SK-N-SH (cell line): ENCODE results near the gene ZMYM1. TPM values are rescaled to one million over a fixed set of nuclear protein-coding genes. Genes with fewer than 3 reads are reported as not detected.
A peak's percentile ranks its signal among the peaks of the same experiment; 100 is the strongest.

Source experiments
- CTCF ChIA-PET: fragments of 300-600, 350-600 bp; formaldehyde crosslinking; extraction: SDS; loops from one replicate; lab custom pipeline; 2021; lab: Yijun Ruan, JAX
- POLR2A ChIA-PET: fragments of 350-600 bp; sonication (Branson Sonifier 250); formaldehyde crosslinking; extraction: SDS; loops from one replicate; lab custom pipeline; 2020; ENCODE audit warnings: antibody characterized with exemption, inconsistent platforms; lab: Yijun Ruan, JAX
- DNase-seq: peaks from one replicate; pipeline ENCODE4 v3.0.0; 2012
- H2AFZ ChIP-seq: fragments of 200-600 bp; sonication (generic); 2 replicates; pipeline ENCODE4 v1.8.1; 2016; ENCODE audit warnings: antibody characterized with exemption, mild to moderate bottlenecking, low read depth
- H3F3A ChIP-seq: fragments of 200-600 bp; sonication (generic); replicated peaks from 2 replicates; pipeline ENCODE3; 2016; ENCODE audit warnings: antibody characterized with exemption, mild to moderate bottlenecking; ENCODE audit not compliant: insufficient read depth
- H3K27ac ChIP-seq, 2 experiments: fragments of 200-500 bp in 1 of 2; fragments of 200-600 bp in 1 of 2; sonication (Bioruptor generic) in 1 of 2; sonication (generic), shearing (Covaris generic) in 1 of 2; 2 replicates each; pipeline versions ENCODE4 v1.5.1 to v1.6.1; 2014 to 2016; ENCODE audit warnings: low read depth in 2 of 2, inconsistent platforms in 1 of 2, low read length in 1 of 2, mild to moderate bottlenecking in 1 of 2, mixed read lengths in 1 of 2
- H3K27me3 ChIP-seq: fragments of 200-600 bp; sonication (generic), shearing (Covaris generic); 2 replicates; pipeline ENCODE4 v1.6.1; 2016; ENCODE audit warnings: mixed run types; ENCODE audit not compliant: insufficient read depth
- H3K36me3 ChIP-seq, 2 experiments: fragments of 200-500 bp in 1 of 2; fragments of 200-600 bp in 1 of 2; sonication (Bioruptor generic) in 1 of 2; sonication (generic) in 1 of 2; replicated peaks in 1 of 2; 2 replicates each; pipeline versions ENCODE3 to v1.5.1; 2014 to 2016; ENCODE audit warnings: low read length in 1 of 2, mild to moderate bottlenecking in 1 of 2; ENCODE audit not compliant: insufficient read depth in 2 of 2, control insufficient read depth in 1 of 2
- H3K4me1 ChIP-seq, 2 experiments: fragments of 200-500 bp in 1 of 2; fragments of 200-600 bp in 1 of 2; sonication (Bioruptor generic) in 1 of 2; sonication (generic), shearing (Covaris generic) in 1 of 2; 2 replicates each; pipeline versions ENCODE4 v1.5.1 to v1.6.1; 2014 to 2016; ENCODE audit warnings: low read depth in 1 of 2, low read length in 1 of 2, mixed run types in 1 of 2; ENCODE audit not compliant: insufficient read depth in 2 of 2, control insufficient read depth in 1 of 2
- H3K4me2 ChIP-seq: fragments of 200-600 bp; sonication (generic), shearing (Covaris generic); 2 replicates; pipeline ENCODE4 v1.6.1; 2017; ENCODE audit warnings: mixed run types
- H3K4me3 ChIP-seq, 2 experiments: fragments of 200-500 bp in 1 of 2; fragments of 200-600 bp in 1 of 2; sonication (Bioruptor generic) in 1 of 2; sonication (generic), shearing (Covaris generic) in 1 of 2; 2 replicates each; pipeline versions ENCODE4 v1.5.1 to v1.8.1; 2014 to 2016; ENCODE audit warnings: low read depth in 2 of 2, inconsistent platforms in 1 of 2, low read length in 1 of 2, mild to moderate bottlenecking in 1 of 2, mixed read lengths in 1 of 2, moderate library complexity in 1 of 2
- H3K79me2 ChIP-seq: fragments of 200-600 bp; sonication (generic); 2 replicates; pipeline ENCODE4 v1.8.1; 2017; ENCODE audit warnings: mild to moderate bottlenecking; ENCODE audit not compliant: insufficient read depth
- H3K9ac ChIP-seq: fragments of 200-600 bp; sonication (generic); 2 replicates; pipeline ENCODE4 v1.6.1; 2017; ENCODE audit warnings: mixed run types
- H3K9me2 ChIP-seq: fragments of 200-600 bp; sonication (generic); 2 replicates; pipeline ENCODE4 v1.6.1; 2017; ENCODE audit warnings: mixed run types
- H3K9me3 ChIP-seq: fragments of 200-600 bp; sonication (generic); 2 replicates; pipeline ENCODE4 v1.6.1; 2017; ENCODE audit warnings: mixed run types, mild to moderate bottlenecking, moderate library complexity
- H4K20me1 ChIP-seq: fragments of 200-600 bp; sonication (generic); 2 replicates; pipeline ENCODE4 v1.6.1; 2017; ENCODE audit warnings: mild to moderate bottlenecking, mixed run types; ENCODE audit not compliant: insufficient read depth
- CHD2 ChIP-seq: fragments of 150-350 bp; IDR thresholded peaks from 2 replicates; pipeline ENCODE4 v1.6.1; 2018; ENCODE audit warnings: low read length; ENCODE audit not compliant: partially characterized antibody
- ELF1 ChIP-seq: IDR thresholded peaks from 2 replicates; pipeline ENCODE4 v1.4.0; 2012
- EP300 ChIP-seq, 2 experiments: IDR thresholded peaks; 2 replicates each; pipeline versions ENCODE4 v1.4.0 to v1.6.1; 2012; ENCODE audit warnings: borderline replicate concordance in 1 of 2, low read depth in 1 of 2, low read length in 1 of 2
- FOSL2 ChIP-seq: IDR thresholded peaks from 2 replicates; pipeline ENCODE4 v1.4.0; 2012; ENCODE audit warnings: low read depth, mild to moderate bottlenecking, moderate library complexity, borderline replicate concordance
- FOXJ3 ChIP-seq: sonication (generic); formaldehyde crosslinking; IDR thresholded peaks from 2 replicates; pipeline ENCODE4 v1.5.1; 2020; ENCODE audit warnings: mild to moderate bottlenecking, missing genetic modification reagents
- FOXM1 ChIP-seq: IDR thresholded peaks from 2 replicates; pipeline ENCODE4 v1.4.0; 2012; ENCODE audit warnings: low read depth, mild to moderate bottlenecking
- MXI1 ChIP-seq: IDR thresholded peaks from 2 replicates; pipeline ENCODE4 v1.6.1; 2012; ENCODE audit warnings: mild to moderate bottlenecking, low read depth, low read length, improper control_type of control experiment
- NRF1 ChIP-seq: IDR thresholded peaks from 2 replicates; pipeline ENCODE4 v1.6.1; 2012; ENCODE audit warnings: low read depth, mild to moderate bottlenecking, low read length
- POLR2AphosphoS5 ChIP-seq: IDR thresholded peaks from 2 replicates; pipeline ENCODE4 v1.6.1; 2012; ENCODE audit warnings: low read depth, low read length
- RAD21 ChIP-seq: IDR thresholded peaks from 2 replicates; pipeline ENCODE4 v1.6.1; 2012; ENCODE audit warnings: mild to moderate bottlenecking, low read length
- RCOR1 ChIP-seq: fragments of 150-350 bp; IDR thresholded peaks from 2 replicates; pipeline ENCODE4 v1.6.1; 2017; ENCODE audit warnings: antibody characterized with exemption, low read length
- RXRA ChIP-seq: IDR thresholded peaks from 2 replicates; pipeline ENCODE4 v1.4.0; 2012; ENCODE audit warnings: low read depth, mild to moderate bottlenecking, borderline replicate concordance
- SIN3A ChIP-seq: IDR thresholded peaks from 2 replicates; pipeline ENCODE4 v1.6.1; 2012; ENCODE audit warnings: low read depth, mild to moderate bottlenecking, low read length, moderate library complexity, borderline replicate concordance
- TAF1 ChIP-seq: IDR thresholded peaks from 2 replicates; pipeline ENCODE4 v1.6.1; 2012; ENCODE audit warnings: low read depth, mild to moderate bottlenecking, low read length, moderate library complexity, borderline replicate concordance
- TCF12 ChIP-seq: IDR thresholded peaks from 2 replicates; pipeline ENCODE4 v1.4.0; 2012
- YY1 ChIP-seq: IDR thresholded peaks from 2 replicates; pipeline ENCODE4 v1.4.0; 2012; ENCODE audit warnings: low read depth, mild to moderate bottlenecking
- WGBS: methylation state at CpG from one replicate; pipeline ENCODE4 v1.1.6; 2017; ENCODE audit warnings: low lambda C conversion rate; 5-methylcytosine and 5-hydroxymethylcytosine counted together
- polyA plus RNA-seq, 3 experiments: library from polyadenylated mRNA; depleted of rRNA; stranded (reverse); fragments of >200 nt; gene quantifications; 2 replicates each; pipeline ENCODE4 v1.2.3, GENCODE V29; 2012
- TF ChIP-seq, protein P1 (sequence below): fragments of 200-600 bp; sonication (generic); IDR thresholded peaks from 2 replicates; pipeline ENCODE4 v1.6.1; 2017; ENCODE audit warnings: antibody characterized with exemption, mild to moderate bottlenecking, moderate library complexity
- TF ChIP-seq, protein P2 (sequence below): IDR thresholded peaks from 2 replicates; pipeline ENCODE4 v1.4.0; 2012; ENCODE audit warnings: low read depth

Gene ZMYM1
- 4.1 and 6.4 TPM in 2 replicates for polyA plus RNA-seq (2012; rRNA removed)
- 3.1 and 4.4 TPM in 2 replicates for polyA plus RNA-seq (2012; cell fraction: cytosol; rRNA removed)
- 7.9 and 14.3 TPM in 2 replicates for polyA plus RNA-seq (2012; cell fraction: nucleus; rRNA removed)

DNA sequence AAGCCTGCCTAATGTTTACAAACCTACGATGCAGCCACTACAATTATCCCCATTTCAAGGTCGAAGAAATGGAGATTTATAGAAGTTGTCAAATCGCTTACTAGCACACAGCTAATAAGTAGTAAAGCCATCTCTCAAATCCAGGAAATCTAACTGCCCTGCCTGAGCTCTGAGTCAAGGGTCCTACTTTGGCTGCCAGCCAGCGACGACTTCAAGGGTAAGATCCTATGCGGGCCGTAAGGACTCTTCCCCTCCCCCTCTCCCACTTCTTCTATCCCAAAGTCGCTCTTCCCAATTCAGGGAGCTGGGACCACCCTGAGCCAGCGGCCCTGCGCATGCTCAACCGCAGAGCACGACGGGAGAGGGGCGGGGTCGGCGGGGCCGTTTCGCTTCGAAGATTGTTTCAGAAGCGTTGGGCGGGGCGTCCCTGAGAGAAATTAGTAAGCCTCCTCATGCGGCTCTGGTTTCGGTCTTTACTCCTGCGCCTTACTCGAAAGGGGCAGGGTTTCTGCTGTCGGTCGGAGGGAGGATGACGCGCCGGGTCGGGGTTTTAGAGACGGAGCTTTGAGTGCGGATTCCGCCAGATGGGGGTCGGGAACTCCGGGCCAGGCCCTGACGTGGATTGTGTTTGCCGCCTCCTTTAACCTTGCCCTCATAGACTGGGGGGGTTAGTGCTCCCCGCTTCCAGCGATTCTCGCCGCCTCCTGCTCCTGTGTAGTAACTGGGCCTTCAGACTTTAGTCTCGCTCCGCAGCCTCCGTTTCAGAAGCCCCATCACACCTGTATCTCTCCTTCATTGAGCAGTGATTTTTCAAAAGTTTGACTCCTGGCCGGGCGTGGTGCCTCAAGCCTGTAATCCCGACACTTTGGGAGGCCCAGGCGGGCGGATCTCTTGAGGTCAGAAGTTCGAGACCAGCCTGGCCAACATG, at the start of gene ZMYM1:
Gene ZMYM1 (plus strand): TSS at position 383 of the 928 bp plus-strand sequence. CDS start 14,603 bp downstream, outside the sequence.
- peak; percentile 92 for DNase-seq
- WGBS, result 2% methylated on average over 26 of the region's 52 CpGs
- CTCF ChIA-PET, result interaction anchor here (0.6 to 1.8 kb wide), 4 partner anchors 14 to 226 kb away, joined by 3 to 4 read pairs (median 3); no protein-coding TSS in a partner anchor
- Histone ChIP-seq H3K79me2 (peaks cover 48% of the 10 kb centered on the region), H3K4me3 (peak within 1 kb of the TSS; percentile 62 to 82), H3K27me3 (no peaks in the 10 kb centered on the region), H2AFZ (peak within 1 kb of the TSS; percentile 81), H3K27ac (peak within 1 kb of the TSS; percentile 77 to 84), H3K9me3 (no peaks in the 10 kb centered on the region), H4K20me1 (no peaks in the 10 kb centered on the region), H3F3A (peaks cover 12% of the 10 kb centered on the region), H3K9ac (peak within 1 kb of the TSS; percentile 88)
- POLR2A ChIA-PET, result interaction anchor here (1.0 kb wide), 1 partner anchor 48 kb away, joined by 3 read pairs; the partner anchor contains the start of gene ZMYM6
- TF ChIP-seq FOSL2 (no peak), FOXJ3 (CRISPR knock-in tag) (no peak), TAF1 (peak; percentile 74), SIN3A (peak; percentile 75; the same call in 1 of the 2 replicates), RXRA (no peak), EP300 (IDR thresholded peaks at IDR 0.05; ENCODE audit: borderline replicate concordance in 1 of 2, low read depth in 1 of 2, low read length in 1 of 2) (no peak; a peak in 1 of 4 replicates), CHD2 (no peak), MXI1 (peak; percentile 71), FOXM1 (peak; percentile 52), POLR2AphosphoS5 (peak; percentile 89), RAD21 (peak; percentile 19; the same call in 1 of the 2 replicates), YY1 (no peak), ELF1 (0 out of 2 replicates have a peak, but pooled peaks have one; percentile 5), TCF12 (no peak), NRF1 (peak; percentile 91), RCOR1 (no peak)
- TF ChIP-seq, protein P1, sequence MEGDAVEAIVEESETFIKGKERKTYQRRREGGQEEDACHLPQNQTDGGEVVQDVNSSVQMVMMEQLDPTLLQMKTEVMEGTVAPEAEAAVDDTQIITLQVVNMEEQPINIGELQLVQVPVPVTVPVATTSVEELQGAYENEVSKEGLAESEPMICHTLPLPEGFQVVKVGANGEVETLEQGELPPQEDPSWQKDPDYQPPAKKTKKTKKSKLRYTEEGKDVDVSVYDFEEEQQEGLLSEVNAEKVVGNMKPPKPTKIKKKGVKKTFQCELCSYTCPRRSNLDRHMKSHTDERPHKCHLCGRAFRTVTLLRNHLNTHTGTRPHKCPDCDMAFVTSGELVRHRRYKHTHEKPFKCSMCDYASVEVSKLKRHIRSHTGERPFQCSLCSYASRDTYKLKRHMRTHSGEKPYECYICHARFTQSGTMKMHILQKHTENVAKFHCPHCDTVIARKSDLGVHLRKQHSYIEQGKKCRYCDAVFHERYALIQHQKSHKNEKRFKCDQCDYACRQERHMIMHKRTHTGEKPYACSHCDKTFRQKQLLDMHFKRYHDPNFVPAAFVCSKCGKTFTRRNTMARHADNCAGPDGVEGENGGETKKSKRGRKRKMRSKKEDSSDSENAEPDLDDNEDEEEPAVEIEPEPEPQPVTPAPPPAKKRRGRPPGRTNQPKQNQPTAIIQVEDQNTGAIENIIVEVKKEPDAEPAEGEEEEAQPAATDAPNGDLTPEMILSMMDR, result no peak
- TF ChIP-seq, protein P2, sequence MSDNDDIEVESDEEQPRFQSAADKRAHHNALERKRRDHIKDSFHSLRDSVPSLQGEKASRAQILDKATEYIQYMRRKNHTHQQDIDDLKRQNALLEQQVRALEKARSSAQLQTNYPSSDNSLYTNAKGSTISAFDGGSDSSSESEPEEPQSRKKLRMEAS, result peak; percentile 45
- TF ChIP-seq, all 33 proteins: peak for 9
- H3K9me2 ChIP-seq, result no peaks in the 10 kb centered on the region
- H3K36me3 ChIP-seq, result peaks cover 0 to 13% of the 10 kb centered on the region in 2 experiments
- H3K4me2 ChIP-seq, result peak within 1 kb of the TSS; percentile 93
- H3K4me1 ChIP-seq, result peaks cover 3 to 5% of the 10 kb centered on the region in 2 experiments; a peak in 1 of 4 replicates
